ENCODE measurements around the gene TRIM63.

TRIM63 gene

GRCh38 chr1:26084091-26084561 is 16.7 kb upstream of the TRIM63 start:
- DNase-seq: no peak

- DNase-seq: no peak
Observed at GRCh38 chr1:26083208-26083607, 15.8 kb upstream of the TRIM63 start.

GRCh38 chr1:26082020-26082350 is 14.6 kb upstream of the TRIM63 start:
- DNase-seq: no peak

DNA sequence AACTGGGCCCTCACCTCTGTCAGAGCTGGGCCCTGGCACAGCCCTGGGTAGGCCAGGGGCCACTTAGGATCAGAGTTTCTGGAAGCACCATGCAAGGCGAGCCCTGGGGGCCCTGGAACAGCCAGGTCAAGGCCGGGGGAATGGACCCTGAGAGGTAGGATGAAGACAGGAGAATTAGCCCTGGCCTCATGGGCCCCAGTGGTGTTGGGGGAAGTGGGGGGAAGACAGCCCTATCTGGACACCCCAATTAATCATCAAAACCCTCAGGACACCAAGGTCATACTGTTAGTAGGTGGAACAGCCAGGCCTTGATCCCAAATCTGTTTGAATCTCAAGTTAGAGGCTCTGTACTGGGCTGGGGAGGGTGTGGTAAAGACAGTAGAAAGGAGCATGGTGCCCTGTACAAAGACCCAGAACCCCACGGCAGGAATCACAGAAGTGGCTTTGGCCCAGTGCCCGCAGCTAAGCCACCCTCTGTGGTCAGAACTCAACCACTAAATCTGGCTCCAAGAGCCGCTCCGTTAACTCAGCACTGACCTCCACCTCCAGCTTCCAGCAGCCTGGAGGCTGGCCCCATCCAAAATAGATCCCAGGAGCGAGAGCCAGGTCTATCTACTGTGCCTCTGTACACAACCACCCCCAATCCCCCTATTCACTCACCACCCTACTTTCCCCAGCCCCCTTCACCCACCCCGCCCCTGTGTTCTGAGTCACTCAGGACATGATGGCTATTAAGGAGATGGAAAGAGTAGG is 14.0 kb upstream of the TRIM63 start:
- no peak for DNase-seq

DNA sequence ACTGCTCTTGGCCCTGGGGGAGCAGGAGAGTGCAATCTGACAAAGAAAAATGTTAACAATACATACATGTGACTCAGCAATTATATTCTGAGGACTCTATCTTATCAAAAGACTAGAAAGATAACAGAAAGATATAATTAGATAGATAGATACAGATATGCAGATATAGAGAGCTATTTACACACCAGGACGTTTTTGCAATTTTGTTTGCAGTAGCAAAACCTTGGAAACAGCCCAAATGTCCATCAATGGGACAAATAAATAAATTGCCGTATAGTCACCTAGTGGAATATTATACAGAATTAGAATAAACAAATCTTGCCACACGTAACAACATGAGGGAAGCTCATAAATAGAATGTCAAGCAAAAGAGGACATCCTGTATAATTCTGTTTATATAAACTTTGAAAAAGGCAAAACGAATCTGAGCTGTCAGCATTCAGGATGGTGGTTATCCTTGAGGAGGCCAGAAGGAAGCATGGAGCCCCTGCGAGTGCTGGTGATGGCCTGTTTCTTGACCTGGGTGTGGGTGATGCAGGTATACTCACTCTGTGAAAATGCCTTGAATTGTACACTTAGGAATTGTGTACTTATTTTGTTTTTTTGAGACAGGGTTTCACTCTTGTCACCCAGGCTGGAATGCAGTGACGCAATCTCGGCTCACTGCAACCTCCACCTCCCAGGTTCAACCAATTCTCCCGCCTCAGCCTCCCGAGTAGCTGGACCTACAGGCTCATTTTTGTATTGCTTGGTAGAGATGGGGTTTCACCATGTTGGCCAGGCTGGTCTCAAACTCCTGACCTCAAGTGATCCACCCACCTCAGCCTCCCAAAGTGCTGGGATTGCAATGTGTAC is 12.8 kb upstream of the TRIM63 start:
- no peak for DNase-seq

- DNase-seq: no peak
Observed at GRCh38 chr1:26079178-26079563, 11.7 kb upstream of the TRIM63 start.

GRCh38 chr1:26078286-26079177 is 11.1 kb upstream of the TRIM63 start:
- no peak for DNase-seq

GRCh38 chr1:26077524-26077923 is 10.1 kb upstream of the TRIM63 start:
- DNase-seq: no peak

DNA sequence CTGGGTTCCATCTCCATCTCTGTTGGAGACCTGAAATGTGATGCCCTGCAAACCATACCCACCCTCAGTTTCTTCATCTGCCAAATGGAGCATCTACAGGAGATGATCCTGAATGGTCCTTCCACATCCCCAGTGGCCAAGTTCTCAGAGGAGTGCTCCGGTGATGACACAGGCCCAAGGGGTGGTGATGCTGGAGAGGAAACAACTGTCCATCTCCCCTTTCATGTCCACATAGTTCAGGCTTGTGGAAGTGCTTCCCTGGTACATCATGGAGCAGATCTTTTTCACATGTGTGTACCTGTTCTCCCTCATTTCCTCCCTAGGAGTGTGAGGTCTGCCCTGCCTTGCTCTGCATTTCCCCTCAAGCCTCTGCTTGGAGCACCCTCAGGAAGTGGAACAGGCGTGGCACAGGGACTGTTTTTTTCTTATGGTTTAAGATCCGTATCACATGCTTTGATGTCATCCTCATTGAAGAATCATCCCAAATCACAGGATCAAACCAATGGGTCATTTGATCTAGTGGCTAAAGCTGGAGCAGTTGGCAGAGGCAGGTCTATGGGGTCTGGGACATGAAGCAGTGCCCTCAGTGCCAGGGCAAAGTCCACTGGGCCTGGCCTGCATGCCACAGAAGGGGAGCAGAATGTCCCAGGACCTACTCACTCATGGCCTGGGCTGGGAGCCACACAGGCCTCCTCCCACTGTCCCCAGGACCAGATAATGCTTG is 8.2 kb upstream of the TRIM63 start:
- no peak for DNase-seq

DNA sequence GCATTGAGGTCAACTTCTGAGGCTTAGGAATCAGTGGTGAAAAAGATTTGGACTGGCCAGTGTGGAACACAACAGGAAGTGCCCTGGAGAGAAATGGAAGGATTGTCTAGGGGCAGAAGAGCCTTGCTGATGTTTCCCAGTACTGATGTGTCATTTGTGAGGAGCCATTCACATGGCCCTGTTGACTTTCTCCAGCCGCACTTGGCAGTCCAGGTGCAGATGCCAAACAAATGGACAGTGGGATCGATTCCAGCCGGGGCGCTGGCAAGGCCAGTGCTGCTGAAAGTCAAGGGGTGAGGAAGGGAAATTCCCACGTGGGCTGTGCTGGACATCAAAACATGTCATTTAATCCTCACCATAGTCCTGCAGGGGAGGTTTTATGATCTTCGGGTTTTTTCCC is 4.9 kb upstream of the TRIM63 start:
- no peak for DNase-seq

DNA sequence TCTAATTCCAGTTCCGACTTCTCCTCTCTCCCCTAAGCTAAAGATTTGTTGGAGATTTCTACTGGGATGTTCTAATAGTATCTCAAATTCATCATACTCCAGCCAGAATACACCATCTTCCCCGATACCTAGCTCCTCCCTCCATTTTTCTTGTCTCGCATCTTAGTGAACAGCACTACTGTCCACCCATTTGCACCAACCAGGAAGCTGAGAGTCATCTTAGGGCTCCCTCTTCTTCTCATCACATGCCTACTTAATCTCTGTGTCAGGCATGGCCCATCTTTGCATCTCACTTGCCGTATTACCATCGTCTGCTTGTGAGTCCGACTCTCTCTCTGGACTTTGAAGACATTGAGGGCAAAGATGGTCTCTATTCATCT is 3.5 kb upstream of the TRIM63 start:
- DNase-seq: no peak

- DNase-seq: no peak
Observed at GRCh38 chr1:26070296-26070962, 3.0 kb upstream of the TRIM63 start.

- DNase-seq: no peak
Observed at GRCh38 chr1:26069941-26070295, 2.5 kb upstream of the TRIM63 start.

DNA sequence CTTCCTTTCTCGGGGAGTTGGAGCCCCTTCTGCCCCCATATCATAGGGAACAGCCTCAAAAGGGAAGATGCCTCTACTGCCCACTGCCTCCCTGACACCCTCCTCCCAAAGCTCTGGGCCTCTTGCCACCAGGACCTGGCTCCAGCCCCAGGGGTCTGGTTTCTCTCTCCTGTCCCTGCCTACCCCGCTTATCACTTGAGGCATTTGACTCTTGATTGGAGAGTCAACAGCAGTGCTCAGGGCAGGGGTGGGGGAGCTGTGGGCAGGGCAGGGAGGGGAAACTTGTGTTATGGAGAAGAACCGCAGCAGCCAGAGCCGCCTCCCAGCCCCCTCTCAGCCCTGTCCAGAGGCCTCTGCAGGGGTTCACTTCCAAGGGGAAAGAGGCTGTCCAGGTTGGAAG is 573 bp downstream of the TRIM63 start:
- DNase-seq: no peak

GRCh38 chr1:26066160-26066559 is 1.3 kb downstream of the TRIM63 start:
- DNase-seq: no peak

- no peak for DNase-seq
Observed at GRCh38 chr1:26064553-26064952, 2.9 kb downstream of the TRIM63 start.

DNA sequence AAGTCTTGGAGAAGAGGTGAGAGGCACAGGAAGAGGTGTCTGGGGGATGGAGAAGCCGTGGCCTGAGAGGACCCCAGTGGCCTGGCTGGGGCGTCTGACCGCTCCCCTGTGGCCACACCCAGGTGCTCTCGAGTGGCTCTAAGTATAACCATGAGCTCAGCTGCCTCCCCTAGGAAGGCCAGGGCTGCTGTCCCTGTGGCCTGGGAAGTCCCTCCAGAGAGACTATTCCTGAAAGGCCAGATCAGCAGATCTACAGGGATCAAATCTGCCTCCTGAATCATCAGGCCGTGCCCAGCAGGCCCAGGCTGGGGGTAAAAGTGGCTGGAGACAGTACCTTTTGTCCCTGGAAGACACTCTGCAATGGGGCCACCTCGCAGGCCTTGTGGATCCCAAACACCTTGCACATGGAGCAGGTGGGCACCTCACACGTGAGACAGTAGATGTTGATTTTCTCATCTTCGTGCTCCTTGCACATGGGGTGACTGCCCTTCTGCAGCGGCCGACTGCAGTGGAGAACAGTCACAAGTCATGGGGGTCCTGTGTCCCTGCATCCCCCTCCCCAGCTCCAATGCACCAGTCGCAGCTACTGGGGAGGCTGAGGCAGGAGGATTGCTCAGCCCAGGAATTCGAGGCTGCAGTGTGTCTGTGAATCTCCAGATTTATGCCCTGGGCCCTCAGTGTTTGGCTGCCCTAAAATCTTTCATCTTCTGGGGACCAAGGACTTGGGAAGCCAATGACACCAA is 6.4 kb downstream of the TRIM63 start:
- DNase-seq: no peak

- no peak for DNase-seq
Observed at GRCh38 chr1:26059906-26060305, 7.5 kb downstream of the TRIM63 start.

DNA sequence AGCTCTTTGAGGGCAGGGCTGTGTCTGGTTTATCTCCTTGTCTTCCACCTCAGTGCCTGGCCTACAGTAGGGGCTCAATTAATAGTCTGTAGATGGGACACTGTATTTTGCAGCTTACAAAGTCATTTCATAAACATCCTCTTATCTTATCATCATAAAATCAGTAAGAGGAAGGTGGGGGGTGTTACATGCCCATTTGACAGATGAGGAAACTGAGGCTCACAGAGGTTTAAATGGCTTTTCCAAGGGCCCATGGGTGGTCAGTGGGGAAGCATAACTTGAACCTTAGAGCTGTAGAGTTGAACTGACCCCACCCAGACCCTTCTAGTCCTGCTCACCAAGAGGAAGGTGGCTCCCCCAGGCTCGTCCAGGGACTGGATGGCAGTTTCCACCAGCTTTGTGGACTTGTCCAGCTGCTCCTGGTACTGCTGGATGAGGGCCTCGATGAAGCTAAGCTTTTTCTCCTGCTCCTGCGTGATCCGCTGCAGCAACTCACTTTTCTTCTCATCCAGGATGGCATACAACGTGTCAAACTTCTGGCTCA is 9.3 kb downstream of the TRIM63 start:
- no peak for DNase-seq

GRCh38 chr1:26057189-26057588 is 10.2 kb downstream of the TRIM63 start:
- no peak for DNase-seq

- no peak for DNase-seq
Observed at GRCh38 chr1:26055041-26055440, 12.4 kb downstream of the TRIM63 start.
